Measurements from ENCODE around the gene PVALEF.
"Not testable (repeated sequence)": the region's sequence is repeated elsewhere in the genome, so short reads cannot be mapped to it uniquely, and the experiment has no call there.

PVALEF gene

GRCh38 chr17:81144423-81144781, 20.9 kb upstream of the PVALEF start:
- DNase-seq (ENCODE audit: low read depth): no peak

DNA sequence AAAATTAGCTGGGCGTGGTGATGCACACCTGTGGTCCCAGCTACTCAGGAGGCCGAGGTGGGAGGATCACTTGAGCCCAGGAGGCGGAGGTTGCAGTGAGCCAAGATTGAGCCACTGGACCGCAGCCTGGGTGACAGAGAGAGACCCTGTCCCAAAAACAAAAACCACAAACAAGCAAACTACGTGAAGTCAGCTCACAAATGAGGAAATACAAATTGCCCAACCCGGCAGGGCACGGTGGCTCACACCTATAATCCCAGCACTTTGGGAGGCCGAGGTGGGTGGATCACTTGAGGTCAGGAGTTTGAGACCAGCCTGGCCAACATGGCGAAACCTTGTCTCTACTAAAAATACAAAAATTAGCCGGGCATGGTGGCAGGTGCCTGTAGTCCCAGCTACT, 19.1 kb upstream of the PVALEF start:
- DNase-seq (ENCODE audit: low read depth): not testable (repeated sequence)

DNA sequence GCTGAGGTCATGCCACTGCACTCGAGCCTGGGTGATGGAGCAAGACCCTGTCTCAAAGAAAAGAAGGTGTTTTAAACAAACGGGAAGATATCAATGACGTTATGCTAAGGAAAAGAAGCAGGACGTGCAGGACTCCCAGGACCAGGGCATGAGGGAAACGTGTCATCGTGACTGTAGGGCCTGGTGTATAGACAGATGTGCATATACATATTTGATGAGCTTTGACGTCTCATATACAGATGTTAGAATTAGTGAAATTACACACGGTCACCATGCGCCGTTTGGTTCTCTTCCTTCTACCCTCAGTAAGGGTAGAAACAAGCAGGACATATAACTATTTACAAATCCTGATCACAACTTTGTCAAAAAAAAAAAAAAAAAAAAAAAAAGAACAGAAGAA, 17.6 kb upstream of the PVALEF start:
- no peak for DNase-seq (ENCODE audit: low read depth)

GRCh38 chr17:81148571-81148970, 16.7 kb upstream of the PVALEF start:
- no peak for DNase-seq (ENCODE audit: low read depth)

- DNase-seq (ENCODE audit: low read depth): no peak
Measured at GRCh38 chr17:81148986-81149533, 16.2 kb upstream of the PVALEF start.

GRCh38 chr17:81150377-81151077, 14.8 kb upstream of the PVALEF start:
- no peak for DNase-seq (ENCODE audit: low read depth)

DNA sequence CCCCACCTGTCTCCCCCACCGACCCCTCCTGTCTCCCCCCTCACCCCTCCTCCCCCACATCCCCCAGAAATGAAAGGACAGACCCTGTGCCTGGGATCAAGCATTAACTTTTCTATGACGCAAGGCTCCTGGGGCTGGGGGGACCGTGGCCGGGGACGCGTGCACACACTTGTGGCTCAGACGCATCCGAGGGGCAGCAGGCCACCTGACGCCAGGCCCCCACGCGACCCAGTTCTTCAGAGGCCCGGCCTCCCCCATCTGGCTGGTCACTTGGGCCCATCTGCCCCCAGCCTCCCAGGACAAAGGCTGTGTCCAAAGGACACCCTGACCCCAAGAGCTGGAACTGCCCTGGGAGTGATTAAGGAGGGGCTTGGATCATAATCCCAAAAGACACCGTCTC, 14.0 kb upstream of the PVALEF start:
- no peak for DNase-seq (ENCODE audit: low read depth)

DNA sequence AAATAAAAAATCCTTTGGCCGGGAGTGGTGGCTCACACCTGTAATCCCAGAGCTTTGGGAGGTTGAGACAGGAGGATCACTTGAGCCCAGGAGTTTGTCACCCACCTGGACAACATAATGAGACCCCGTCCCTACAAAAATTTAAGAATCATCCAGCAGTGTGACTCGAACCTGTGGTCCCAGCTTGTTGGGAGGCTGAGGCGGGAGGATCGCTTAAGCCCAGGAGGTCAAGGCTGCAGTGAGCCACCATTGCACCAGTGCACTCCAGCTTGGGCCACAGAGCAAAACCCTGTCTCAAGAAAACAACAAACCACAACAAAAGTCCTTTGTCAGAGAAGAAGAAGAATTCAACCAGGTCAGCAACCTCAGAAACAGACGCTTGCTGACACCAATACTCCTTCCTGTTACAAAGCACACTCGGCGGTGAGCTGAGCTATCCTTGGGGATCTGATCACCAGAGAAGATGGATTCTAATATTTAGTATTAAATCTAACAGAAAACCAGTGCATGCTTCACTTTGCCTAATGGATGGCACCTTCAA, 12.9 kb upstream of the PVALEF start:
- no peak for DNase-seq (ENCODE audit: low read depth)

DNA sequence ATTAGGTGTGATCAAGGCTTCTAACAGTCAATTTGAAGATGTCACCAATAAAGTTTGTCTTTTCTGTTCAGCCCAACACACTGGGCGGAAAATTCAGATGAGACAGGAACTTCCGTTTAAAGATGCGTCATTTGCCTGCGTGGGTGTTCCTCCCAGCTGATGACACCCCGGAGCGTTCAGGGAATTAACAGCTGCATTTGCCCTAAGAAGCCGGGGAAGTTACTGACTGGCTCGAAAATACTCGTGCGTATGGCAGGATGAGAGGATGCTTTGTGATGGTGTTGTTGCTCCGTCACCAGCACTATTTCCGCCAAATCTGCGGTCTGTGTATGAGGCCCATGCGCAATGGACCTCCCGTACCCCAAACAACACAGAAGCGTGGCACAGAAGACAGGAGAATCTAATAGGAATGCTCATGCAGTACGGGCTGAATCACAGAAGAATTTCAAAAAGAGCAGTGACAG, 11.9 kb upstream of the PVALEF start:
- no peak for DNase-seq (ENCODE audit: low read depth)

- DNase-seq (ENCODE audit: low read depth): not testable (repeated sequence)
Measured at GRCh38 chr17:81154016-81154415, 11.3 kb upstream of the PVALEF start.

GRCh38 chr17:81154961-81155360, 10.3 kb upstream of the PVALEF start:
- DNase-seq (ENCODE audit: low read depth): no peak

DNA sequence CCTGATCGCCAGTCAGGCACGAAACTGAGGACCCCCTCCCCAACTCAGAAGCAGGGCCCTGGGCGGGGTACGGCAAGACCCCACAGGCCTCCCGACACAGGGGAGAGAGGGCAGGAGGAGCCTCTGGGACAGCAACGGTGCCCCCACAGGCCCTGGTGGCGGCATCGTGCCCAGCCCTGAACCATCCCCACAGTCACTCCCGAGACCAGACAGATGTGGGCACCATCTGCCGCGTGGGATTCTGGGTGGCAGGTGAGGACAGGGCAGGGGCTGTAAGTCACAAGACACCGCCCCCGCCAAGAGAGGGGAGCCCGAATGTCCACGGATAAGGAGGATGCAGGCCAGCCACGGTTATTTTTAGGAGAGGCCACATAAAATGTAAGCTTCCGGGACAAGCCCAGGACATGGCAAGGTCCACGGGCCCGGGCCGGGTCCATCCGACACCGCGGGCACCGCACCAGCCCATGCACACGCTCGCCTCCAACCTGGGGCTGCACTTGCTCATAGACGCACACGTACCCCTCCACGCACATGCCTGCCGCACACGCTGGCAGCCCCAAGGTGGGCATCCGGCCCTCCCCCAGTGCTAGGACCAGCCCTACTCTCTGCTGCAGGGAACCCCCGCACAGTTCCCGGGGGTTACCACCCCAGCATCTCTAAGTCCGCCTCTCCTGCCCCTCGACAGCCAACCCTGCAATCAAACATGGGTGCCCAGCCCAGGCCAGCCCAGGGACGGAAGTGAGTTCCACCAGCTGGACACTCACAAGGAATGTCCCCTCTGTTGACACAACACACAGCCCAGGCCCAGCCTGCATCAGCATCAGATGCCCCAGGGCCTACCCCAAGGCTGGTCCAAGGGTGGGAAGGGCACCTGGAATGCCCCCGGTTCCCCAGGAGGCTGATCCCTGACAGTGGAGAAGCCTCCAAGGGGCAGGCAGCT, 8.2 kb upstream of the PVALEF start:
- no peak for DNase-seq (ENCODE audit: low read depth)

GRCh38 chr17:81157848-81158687, 7.2 kb upstream of the PVALEF start:
- DNase-seq (ENCODE audit: low read depth): no peak

GRCh38 chr17:81158688-81159590, 6.4 kb upstream of the PVALEF start:
- DNase-seq (ENCODE audit: low read depth): no peak

- no peak for DNase-seq (ENCODE audit: low read depth)
Measured at GRCh38 chr17:81159611-81160265, 5.6 kb upstream of the PVALEF start.

GRCh38 chr17:81160306-81160705, 5.0 kb upstream of the PVALEF start:
- DNase-seq (ENCODE audit: low read depth): no peak

DNA sequence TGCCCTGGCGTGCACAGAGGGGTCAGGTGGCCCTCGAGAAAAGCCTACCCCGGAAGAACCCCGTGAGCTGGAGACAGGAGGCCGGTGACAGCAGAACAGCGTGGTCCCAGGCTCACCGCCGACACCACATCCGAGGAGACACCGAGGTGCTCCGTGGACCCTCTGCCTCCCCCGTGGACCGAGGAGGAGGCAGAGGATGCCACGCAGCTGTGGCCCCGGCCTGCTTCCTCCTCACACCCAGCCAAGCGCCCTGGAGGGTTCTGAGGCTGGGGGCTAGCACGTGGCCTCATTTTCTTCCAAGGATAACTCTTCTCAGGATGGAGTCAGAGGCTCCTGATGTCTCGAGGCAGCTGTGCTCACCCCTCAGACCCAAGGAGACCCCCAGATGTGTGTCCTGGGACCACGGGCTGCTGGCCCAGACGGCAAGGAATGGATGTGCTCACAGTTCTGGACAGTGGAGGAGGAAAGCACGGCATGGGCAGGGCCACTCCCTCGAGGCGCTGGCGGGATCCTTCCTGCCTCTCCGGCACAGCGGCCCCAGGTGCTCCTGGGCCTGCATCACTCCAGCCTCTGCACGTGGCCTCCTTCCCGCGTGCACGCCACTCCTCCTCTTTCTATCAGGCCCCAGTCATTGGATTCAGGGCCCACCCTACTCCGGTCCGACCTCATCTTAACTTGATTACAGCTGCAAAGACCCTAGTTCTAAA, 4.4 kb upstream of the PVALEF start:
- no peak for DNase-seq (ENCODE audit: low read depth)

- no peak for DNase-seq (ENCODE audit: low read depth)
Measured at GRCh38 chr17:81161536-81161935, 3.8 kb upstream of the PVALEF start.

- DNase-seq (ENCODE audit: low read depth): no peak
Measured at GRCh38 chr17:81161972-81162371, 3.3 kb upstream of the PVALEF start.

- DNase-seq (ENCODE audit: low read depth): no peak
Measured at GRCh38 chr17:81162491-81162890, 2.8 kb upstream of the PVALEF start.

All from stimulated activated CD8-positive, alpha-beta memory T cell treated with anti-CD3 and anti-CD28 coated beads, Interleukin-15, amount 100 ng/mL, for 24 hours (primary cell).